NT2/D1 (cell line): ENCODE results near the gene WDR1.

ENCODE experiments used
- YY1 ChIP-seq: IDR thresholded peaks from 2 replicates; pipeline ENCODE4 v1.6.1; 2011; ENCODE audit not compliant: insufficient read length, insufficient read depth
- ZNF274 ChIP-seq: IDR thresholded peaks from 2 replicates; pipeline ENCODE4 v1.6.1; 2011; ENCODE audit warnings: mild to moderate bottlenecking, low read depth, low read length

- TF ChIP-seq ZNF274 = no peak
- no peak for TF ChIP-seq YY1
Observed at GRCh38 chr4:10153161-10153560, 36.6 kb upstream of the WDR1 start.
